HepG2 (cell line): Measurements from ENCODE around the gene LGALS4.
"Not testable (repeated sequence)": the region's sequence is repeated elsewhere in the genome, so short reads cannot be mapped to it uniquely, and the experiment has no call there.

ENCODE experiments used
- CTCF ChIP-seq: sonication (generic); formaldehyde crosslinking; IDR thresholded peaks from 2 replicates; pipeline ENCODE4 v1.5.0; 2020; ENCODE audit warnings: mild to moderate bottlenecking, missing genetic modification reagents, moderate library complexity
- POGZ ChIP-seq: sonication (generic); formaldehyde crosslinking; IDR thresholded peaks from 2 replicates; pipeline ENCODE4 v1.4.0; 2020; ENCODE audit warnings: mild to moderate bottlenecking, missing genetic modification reagents
- POLR2A ChIP-seq, 2 experiments: IDR thresholded peaks; 2 replicates each; pipeline ENCODE4 v1.6.1; 2011; ENCODE audit warnings: low read depth in 2 of 2, low read length in 2 of 2, mild to moderate bottlenecking in 1 of 2, moderate library complexity in 1 of 2; ENCODE audit not compliant: insufficient read depth in 1 of 2
- RAD21 ChIP-seq: fragments of 450-650 bp; formaldehyde crosslinking; IDR thresholded peaks from 2 replicates; pipeline ENCODE4 v1.5.0; 2020; ENCODE audit warnings: mild to moderate bottlenecking

GRCh38 chr19:38754196-38754595, 58.5 kb downstream of the LGALS4 start:
- not testable (repeated sequence) for TF ChIP-seq CTCF (CRISPR knock-in tag); RAD21; POLR2A (IDR thresholded peaks at IDR 0.05; ENCODE audit: insufficient read depth in 1 of 2, low read depth in 2 of 2, low read length in 2 of 2); POGZ (CRISPR knock-in tag)
